ENCODE results near the gene CAMTA1. TPM values are rescaled to one million over a fixed set of nuclear protein-coding genes. Genes with fewer than 3 reads are reported as not detected.

Gene CAMTA1
- polyA plus RNA-seq, 1 donor (not counting 4 experiments of a cell fraction or from before 2014, with no cell fraction given): 51.4 TPM

DNA sequence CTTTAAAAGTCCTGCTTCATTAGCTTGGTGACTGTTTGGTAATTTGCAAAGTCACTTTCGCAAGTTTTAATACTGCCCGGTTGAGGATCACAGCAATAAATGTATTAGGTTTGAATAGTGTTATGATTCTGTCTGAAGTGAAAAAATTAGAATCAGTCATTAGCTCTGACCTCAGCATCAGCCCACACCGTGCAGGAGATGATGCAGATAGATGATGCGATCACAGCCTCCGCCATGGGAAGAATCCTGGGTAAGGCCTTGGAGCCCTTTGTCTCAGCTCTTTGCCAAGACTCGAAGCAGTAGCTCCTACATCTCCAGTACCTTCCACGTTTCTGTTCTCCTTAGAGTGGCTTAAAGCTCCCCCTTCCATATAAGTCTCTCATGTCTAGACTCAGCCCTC lies 366.7 kb downstream of the CAMTA1 start:
- H3K36me3 ChIP-seq (ENCODE audit: control insufficient read depth in 2 of 2, extremely low read depth in 1 of 2, insufficient read depth in 2 of 2, low read length in 2 of 2): no peaks in the 10 kb centered on the region
- H3K4me1 ChIP-seq (ENCODE audit: control insufficient read depth, extremely low read depth, insufficient read depth, low read length): peaks cover 4% of the 10 kb centered on the region
- no peaks in the 10 kb centered on the region for H3K9me1 ChIP-seq (ENCODE audit: control insufficient read depth, extremely low read depth, insufficient read depth, low read length)
- no peaks in the 10 kb centered on the region for H4K20me1 ChIP-seq (ENCODE audit: control insufficient read depth, extremely low read depth, insufficient read depth, low read length)
- H3K27me3 ChIP-seq (ENCODE audit: control insufficient read depth, extremely low read depth, insufficient read depth, low read length): peaks cover 9% of the 10 kb centered on the region
- H2AFZ ChIP-seq (ENCODE audit: control insufficient read depth, low read length): no peak overlapping the region
- H3K9ac ChIP-seq (ENCODE audit: control insufficient read depth, extremely low read depth, insufficient read depth, low read length): no peak overlapping the region
- H3K4me3 ChIP-seq (ENCODE audit: control insufficient read depth in 2 of 3, extremely low read depth in 1 of 3, insufficient read depth in 2 of 3, low read depth in 1 of 3, low read length in 3 of 3): no peak overlapping the region
- no peak overlapping the region for H3K4me2 ChIP-seq (ENCODE audit: control insufficient read depth, extremely low read depth, insufficient read depth, low read depth, low read length)
- no peak overlapping the region for H3K27ac ChIP-seq (ENCODE audit: control insufficient read depth, insufficient read depth, low read length)
- H3K9me3 ChIP-seq (ENCODE audit: control insufficient read depth, low read depth, low read length): no peaks in the 10 kb centered on the region
- DNase-seq (ENCODE audit: low read depth, low spot score) (no peak), FAIRE-seq (no peak)
- dilution Hi-C loops (cut with MboI; ENCODE audit: extremely low pct_ligation_motif_present, low sequenced_read_pairs): no loop called here
- H3K79me2 ChIP-seq (ENCODE audit: control insufficient read depth, insufficient read depth, low read length): no peaks in the 10 kb centered on the region
- TF ChIP-seq, protein P1, sequence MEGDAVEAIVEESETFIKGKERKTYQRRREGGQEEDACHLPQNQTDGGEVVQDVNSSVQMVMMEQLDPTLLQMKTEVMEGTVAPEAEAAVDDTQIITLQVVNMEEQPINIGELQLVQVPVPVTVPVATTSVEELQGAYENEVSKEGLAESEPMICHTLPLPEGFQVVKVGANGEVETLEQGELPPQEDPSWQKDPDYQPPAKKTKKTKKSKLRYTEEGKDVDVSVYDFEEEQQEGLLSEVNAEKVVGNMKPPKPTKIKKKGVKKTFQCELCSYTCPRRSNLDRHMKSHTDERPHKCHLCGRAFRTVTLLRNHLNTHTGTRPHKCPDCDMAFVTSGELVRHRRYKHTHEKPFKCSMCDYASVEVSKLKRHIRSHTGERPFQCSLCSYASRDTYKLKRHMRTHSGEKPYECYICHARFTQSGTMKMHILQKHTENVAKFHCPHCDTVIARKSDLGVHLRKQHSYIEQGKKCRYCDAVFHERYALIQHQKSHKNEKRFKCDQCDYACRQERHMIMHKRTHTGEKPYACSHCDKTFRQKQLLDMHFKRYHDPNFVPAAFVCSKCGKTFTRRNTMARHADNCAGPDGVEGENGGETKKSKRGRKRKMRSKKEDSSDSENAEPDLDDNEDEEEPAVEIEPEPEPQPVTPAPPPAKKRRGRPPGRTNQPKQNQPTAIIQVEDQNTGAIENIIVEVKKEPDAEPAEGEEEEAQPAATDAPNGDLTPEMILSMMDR (optimal IDR thresholded peaks at IDR 0.05 in 1 of 3, IDR thresholded peaks at IDR 0.05 in 1 of 3, conservative IDR thresholded peaks at IDR 0.05 in 1 of 3; ENCODE audit: extremely low read depth in 1 of 3, insufficient read depth in 2 of 3, low read length in 3 of 3): no peak
- no peak for TF ChIP-seq EZH2 (IDR thresholded peaks at IDR 0.05; ENCODE audit: low read length)

DNA sequence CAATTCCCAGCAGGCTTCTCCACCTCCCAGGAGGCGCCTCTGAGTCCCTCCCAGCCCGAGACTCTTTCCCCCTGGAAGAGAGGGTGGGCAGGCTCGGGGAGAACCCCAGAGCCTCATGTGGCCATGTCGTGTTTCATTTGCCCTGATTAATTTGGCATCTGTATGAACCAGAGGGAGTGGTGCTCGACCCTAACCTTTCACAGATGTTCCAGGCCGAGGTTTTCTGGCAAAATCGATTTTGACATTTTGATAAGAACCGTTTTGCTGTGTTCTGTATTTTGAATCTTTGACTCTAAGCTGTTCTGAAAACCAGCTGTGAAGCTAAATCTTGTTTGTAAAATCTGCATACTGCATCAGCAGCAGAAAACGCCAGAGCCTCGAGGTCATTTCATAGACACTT lies 367.4 kb downstream of the CAMTA1 start:
- H3K27me3 ChIP-seq (ENCODE audit: control insufficient read depth, extremely low read depth, insufficient read depth, low read length): peaks cover 9% of the 10 kb centered on the region
- peaks cover 4% of the 10 kb centered on the region for H3K4me1 ChIP-seq (ENCODE audit: control insufficient read depth, extremely low read depth, insufficient read depth, low read length)
- no peak for DNase-seq (ENCODE audit: low read depth, low spot score)
- H3K4me2 ChIP-seq (ENCODE audit: control insufficient read depth, extremely low read depth, insufficient read depth, low read depth, low read length): no peak overlapping the region
- no peak overlapping the region for H2AFZ ChIP-seq (ENCODE audit: control insufficient read depth, low read length)
- no peaks in the 10 kb centered on the region for H3K79me2 ChIP-seq (ENCODE audit: control insufficient read depth, insufficient read depth, low read length)
- dilution Hi-C loops (cut with MboI; ENCODE audit: extremely low pct_ligation_motif_present, low sequenced_read_pairs): no loop called here
- no peak overlapping the region for H3K4me3 ChIP-seq (ENCODE audit: control insufficient read depth in 2 of 3, extremely low read depth in 1 of 3, insufficient read depth in 2 of 3, low read depth in 1 of 3, low read length in 3 of 3)
- H3K36me3 ChIP-seq (ENCODE audit: control insufficient read depth in 2 of 2, extremely low read depth in 1 of 2, insufficient read depth in 2 of 2, low read length in 2 of 2): no peaks in the 10 kb centered on the region
- TF ChIP-seq, protein P1 (optimal IDR thresholded peaks at IDR 0.05 in 1 of 3, IDR thresholded peaks at IDR 0.05 in 1 of 3, conservative IDR thresholded peaks at IDR 0.05 in 1 of 3; ENCODE audit: extremely low read depth in 1 of 3, insufficient read depth in 2 of 3, low read length in 3 of 3): no peak
- no peaks in the 10 kb centered on the region for H3K9me1 ChIP-seq (ENCODE audit: control insufficient read depth, extremely low read depth, insufficient read depth, low read length)
- no peak overlapping the region for H3K27ac ChIP-seq (ENCODE audit: control insufficient read depth, insufficient read depth, low read length)
- no peak overlapping the region for H3K9ac ChIP-seq (ENCODE audit: control insufficient read depth, extremely low read depth, insufficient read depth, low read length)
- H3K9me3 ChIP-seq (ENCODE audit: control insufficient read depth, low read depth, low read length): no peaks in the 10 kb centered on the region
- H4K20me1 ChIP-seq (ENCODE audit: control insufficient read depth, extremely low read depth, insufficient read depth, low read length): no peaks in the 10 kb centered on the region
- FAIRE-seq: no peak

All from keratinocyte (primary cell).